DMS114 treated with DMSO at 0.1 percent for 48 hours (cell line): ENCODE data around the gene CFAP92.

Experiments used
- DNase-seq: peaks from one replicate; lab custom pipeline; 2025; ENCODE audit not compliant: unreplicated experiment; lab: John Stamatoyannopoulos, UW

CFAP92 gene

GRCh38 chr3:128992926-128993460, 883 bp downstream of the CFAP92 start:
- no peak for DNase-seq

- no peak for DNase-seq
Observed at GRCh38 chr3:128991355-128991895, 2.5 kb downstream of the CFAP92 start.

GRCh38 chr3:128988286-128988685, 5.6 kb downstream of the CFAP92 start:
- DNase-seq = no peak

- DNase-seq = no peak
Observed at GRCh38 chr3:128987302-128988100, 6.4 kb downstream of the CFAP92 start.

DNA sequence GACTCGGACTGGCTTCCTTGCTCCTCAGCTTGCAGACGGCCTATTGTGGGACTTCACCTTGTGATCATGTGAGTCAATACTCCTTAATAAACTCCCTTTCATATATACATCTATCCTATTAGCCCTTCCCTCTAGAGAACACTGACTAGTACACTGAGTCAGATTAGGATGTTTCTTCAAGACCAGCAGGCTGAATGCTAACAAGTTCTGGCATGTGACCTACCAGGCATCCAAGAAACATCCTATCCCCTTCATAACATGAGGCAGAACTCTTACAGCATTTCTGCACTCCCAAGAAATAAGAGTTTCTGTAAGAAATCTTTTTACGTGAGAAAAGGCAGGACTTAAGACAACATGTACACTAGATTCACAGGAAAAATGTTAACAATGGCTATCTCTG, 9.3 kb downstream of the CFAP92 start:
- DNase-seq = no peak

- DNase-seq = no peak
Observed at GRCh38 chr3:128983293-128984069, 10.4 kb downstream of the CFAP92 start.

DNA sequence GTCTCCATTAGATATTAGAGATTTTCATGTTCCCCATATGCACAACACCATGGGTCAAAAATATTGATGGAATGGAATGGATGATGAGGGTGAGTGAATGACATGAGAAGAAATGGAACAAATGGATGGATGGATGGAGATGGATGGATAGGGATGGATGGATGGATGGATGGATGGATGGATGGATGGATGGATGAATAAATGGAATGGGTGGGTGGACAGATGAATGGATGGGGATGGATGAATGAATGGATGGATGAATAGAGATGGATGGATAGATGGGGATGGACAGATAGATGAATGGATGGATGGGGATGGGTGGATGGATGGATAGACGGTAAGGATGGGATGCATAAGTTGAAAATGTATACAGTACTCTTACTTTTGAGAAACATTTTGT, 18.6 kb downstream of the CFAP92 start:
- no peak for DNase-seq

GRCh38 chr3:128973988-128974564, 19.8 kb downstream of the CFAP92 start:
- DNase-seq = no peak

DNA sequence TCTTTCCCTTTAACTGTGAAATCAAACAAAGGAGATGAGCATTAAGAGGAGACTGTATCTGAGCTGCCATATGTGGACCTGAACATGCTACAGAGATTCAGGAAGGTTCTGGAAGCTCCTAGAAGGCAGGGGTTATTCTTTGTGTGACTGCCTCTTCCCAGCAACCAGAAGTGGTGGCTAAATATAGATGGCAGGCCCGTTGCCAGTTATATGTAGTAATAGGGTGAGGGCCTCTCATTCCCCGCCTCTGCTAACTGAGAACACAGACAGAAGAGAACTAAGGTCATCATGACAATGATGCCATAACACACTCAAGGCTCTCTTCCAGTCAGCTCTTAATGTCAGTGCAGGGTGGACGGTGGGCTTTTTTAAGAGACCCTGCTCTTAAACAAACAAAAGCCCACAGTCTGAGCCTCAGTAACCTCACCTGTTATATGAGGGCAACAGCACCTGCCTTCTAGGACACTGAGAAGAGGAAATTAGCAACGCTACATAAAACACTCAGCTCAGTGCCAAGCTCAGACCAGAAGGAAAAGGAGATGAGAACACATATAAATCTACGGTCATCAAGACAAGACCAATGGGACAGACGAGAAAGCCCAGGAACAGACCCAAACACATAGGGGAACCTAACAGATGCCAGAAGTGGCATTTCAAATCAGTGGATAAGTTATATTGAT, 22.3 kb downstream of the CFAP92 start:
- DNase-seq = no peak

- DNase-seq = no peak
Observed at GRCh38 chr3:128970740-128971047, 23.2 kb downstream of the CFAP92 start.

DNA sequence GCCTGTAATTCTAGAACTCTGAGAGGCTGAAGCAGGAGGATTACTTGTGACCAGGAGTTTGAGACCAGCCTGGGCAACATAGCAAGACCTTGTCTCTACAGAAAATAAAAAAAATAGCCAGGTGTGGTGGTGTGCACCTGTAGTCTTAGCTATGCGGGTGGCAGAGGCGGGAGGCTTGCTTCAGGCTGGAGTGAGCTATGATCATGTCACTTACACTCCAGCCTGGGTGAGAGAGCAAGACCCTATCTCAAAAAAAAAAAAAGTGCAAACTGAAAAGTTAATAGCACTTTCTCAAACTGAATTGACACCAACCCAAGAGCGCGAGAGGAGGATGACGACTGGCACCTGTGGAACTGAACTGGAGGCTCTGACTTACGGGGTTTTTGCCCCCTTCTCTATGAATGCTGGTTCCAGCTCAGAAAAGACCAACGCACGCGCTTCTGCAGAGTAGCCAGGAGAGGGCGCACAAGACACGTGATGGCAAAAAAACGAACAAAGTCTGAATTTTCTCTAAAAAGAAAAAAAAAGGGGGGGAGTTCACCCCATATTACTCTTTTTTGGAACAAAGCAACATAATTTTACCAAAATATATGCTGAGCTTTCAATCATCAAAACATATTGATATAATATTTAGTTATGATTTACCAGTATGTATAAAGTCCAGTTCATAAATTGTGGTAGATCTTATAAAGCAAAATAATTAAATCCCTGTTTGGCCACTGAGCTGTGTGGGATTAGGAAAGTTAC, 23.7 kb downstream of the CFAP92 start:
- no peak for DNase-seq

GRCh38 chr3:128967748-128968355, 26.0 kb downstream of the CFAP92 start:
- DNase-seq = no peak

- DNase-seq = no peak
Observed at GRCh38 chr3:128965818-128966217, 28.1 kb downstream of the CFAP92 start.

GRCh38 chr3:128965280-128965679, 28.6 kb downstream of the CFAP92 start:
- DNase-seq = no peak

GRCh38 chr3:128956440-128956839, 37.4 kb downstream of the CFAP92 start:
- DNase-seq = no peak

DNA sequence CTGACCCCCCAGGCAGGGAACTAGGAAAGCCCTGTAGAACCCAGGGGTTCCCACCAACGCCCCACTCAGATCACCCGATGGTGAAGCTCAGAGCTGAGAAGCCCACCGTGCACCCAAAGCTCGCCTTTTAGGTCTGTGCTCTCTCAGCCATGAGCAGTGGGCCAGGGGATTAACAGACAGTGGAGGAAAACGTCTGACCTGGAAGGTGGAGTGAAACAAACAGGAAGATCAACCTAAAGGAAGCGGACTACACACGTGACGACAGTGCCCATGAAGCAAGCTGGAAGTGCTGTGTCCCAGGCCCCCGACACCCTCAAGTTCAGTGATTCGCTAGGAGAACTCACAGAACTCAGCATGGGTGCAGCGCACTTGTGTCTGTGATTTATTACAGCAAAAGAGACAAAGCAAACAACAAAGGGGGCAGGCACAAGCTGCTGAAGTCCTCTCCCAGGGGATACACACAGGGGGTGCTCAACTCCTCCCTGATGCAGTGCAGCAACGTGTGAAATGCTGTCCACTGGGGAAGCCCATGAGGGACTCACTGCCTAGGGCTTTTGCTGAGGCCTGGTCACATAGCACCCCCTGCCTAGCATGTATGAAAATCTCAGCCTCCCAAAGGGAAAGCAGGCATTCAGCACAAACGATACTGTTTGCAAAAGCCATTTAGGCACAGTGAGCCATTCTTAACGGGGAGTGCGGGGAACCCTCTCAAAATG, 43.5 kb downstream of the CFAP92 start:
- peak; percentile 32 for DNase-seq

- DNase-seq = no peak
Observed at GRCh38 chr3:128949158-128949557, 44.7 kb downstream of the CFAP92 start.

GRCh38 chr3:128946411-128946810, 47.5 kb downstream of the CFAP92 start:
- no peak for DNase-seq

DNA sequence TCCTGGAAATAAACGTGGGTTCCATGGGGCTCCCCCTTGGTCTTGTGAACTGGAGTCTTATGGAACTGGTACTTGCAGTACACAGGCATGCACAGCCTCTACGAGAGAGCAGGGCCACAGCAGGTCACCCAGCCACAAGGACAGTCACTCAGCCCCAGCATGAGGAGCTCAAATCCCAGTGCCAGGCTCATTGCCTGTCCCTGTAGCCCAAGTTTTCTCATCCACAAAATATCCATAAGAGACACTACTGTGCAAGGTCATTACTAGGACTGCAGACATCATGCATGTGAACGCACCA, 48.0 kb downstream of the CFAP92 start:
- no peak for DNase-seq
